Myometrial cell (primary cell): Measurements from ENCODE around the gene GTF2I. TPM values are rescaled to one million over a fixed set of nuclear protein-coding genes. Genes with fewer than 3 reads are reported as not detected.

Source experiments
- total RNA-seq: library from RNA; depleted of rRNA; stranded (reverse); fragments of >200 nt; gene quantifications from 2 replicates; pipeline ENCODE4 v1.2.3, GENCODE V29; 2015

GTF2I gene
- 71.4 and 79.9 TPM in 2 replicates for total RNA-seq

DNA sequence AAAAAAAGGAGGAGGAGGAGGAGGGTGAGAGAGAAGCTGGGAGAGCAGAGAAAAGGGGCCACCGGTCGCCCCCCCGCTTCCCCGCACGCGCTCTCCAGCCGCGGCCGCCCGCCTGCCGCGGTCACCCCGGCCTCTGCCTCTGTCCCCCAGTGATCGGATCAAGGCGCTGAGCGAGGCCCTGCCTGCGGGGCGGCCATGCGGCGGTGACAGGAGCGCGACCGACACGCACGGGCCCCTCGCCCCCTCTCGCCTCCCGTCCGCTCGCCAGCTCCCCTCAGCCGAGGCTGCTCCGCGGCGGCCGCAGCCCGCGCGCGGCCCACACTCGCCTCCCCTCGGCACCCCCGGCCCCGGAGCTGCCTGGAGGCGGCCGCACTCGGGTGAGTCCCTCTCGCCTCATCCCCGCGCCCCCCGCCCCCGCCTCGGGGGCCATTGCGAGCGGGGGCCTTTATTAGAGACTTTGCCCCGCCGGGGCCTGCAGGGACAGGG is at the start of gene GTF2I:
GTF2I (plus strand) TSS at position 27 of the 486 bp plus-strand sequence. CDS start 31,411 bp downstream, outside the sequence.

DNA sequence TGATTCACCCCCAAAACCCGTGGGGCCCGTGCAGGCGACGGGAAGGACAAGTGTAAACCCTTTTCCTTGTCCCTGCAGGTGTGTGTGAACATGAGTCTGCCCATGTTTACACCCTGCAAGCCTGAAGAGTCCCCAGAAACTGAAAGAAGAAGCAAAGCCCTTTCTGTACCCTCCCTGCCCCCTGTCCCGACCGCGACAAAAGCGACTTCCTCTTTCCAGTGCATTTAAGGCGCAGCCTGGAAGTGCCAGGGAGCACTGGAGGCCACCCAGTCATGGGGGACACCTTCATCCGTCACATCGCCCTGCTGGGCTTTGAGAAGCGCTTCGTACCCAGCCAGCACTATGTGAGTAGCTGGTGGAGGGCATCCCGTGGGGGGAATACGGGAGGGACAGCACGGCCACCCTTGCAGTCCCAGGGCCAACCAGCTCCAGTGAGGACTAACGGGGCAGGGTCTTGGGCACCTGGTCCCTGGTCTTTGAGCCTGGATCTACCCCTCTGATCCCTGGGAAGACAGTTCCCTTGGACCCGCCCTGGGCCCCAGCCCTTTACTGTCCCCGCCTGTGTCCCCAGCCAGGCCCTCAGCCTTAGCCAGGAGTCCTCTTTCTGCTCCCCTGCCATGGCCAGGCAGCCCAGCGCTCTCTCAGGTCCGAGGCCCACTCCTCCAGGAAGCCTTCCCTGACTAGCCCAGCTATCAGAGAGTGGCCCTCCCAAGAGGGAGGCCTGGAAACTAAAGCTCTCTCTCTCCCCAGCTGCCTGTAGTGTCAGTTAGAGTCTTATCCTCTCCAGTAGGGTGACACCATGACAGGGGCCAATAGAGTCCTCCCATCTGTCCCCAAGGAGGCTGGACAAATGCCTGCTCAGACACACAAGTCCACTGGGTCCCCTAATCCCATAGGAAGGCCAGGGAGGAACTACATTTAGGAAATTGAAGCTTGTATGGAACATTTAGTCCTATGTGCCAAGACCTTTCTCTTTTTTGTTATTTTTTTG is 116.5 kb downstream of the GTF2I start, which contains the start of gene NCF1:
NCF1 (plus strand) TSS at position 252 of the 991 bp plus-strand sequence; CDS start at position 273, 21 bp downstream.

Other genes with a start within 250 kb of the GTF2I start
- 21.4 and 25.7 TPM in 2 replicates for gene GTF2IRD1, start 203.8 kb upstream of the GTF2I start, total RNA-seq
- not detected in 2 replicates for gene NCF1, start 116.3 kb downstream of the GTF2I start, total RNA-seq
- gene GTF2IRD2, start 193.9 kb downstream of the GTF2I start, total RNA-seq, result 0.58 and 2.3 TPM in 2 replicates